GM19397 (cell line): ENCODE measurements around the gene APBA2.

Experiments
- ATAC-seq: cut with Tn5 transposase; IDR thresholded peaks from one replicate; pipeline ENCODE4 v1.9.1; 2021; ENCODE audit warnings: mild to moderate bottlenecking, moderate library complexity; ENCODE audit not compliant: unreplicated experiment

Gene APBA2

DNA sequence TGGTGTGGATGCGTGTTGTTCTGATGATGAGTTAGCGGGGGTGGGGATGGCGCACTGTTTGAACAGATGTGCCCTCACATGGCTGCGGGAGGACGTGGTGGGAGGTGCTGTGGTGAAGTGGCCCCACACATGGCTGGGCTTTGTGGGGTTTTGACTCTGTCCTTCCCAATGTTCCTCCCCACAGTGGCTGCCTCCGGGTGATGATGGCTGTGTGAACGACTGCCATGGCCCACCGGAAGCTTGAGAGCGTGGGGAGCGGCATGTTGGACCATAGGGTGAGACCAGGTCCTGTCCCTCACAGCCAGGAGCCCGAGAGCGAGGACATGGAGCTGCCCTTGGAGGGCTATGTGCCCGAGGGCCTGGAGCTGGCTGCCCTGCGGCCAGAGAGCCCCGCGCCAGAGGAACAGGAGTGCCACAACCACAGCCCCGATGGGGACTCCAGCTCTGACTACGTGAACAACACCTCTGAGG lies 167.9 kb downstream of the APBA2 start:
- ATAC-seq, result no peak

DNA sequence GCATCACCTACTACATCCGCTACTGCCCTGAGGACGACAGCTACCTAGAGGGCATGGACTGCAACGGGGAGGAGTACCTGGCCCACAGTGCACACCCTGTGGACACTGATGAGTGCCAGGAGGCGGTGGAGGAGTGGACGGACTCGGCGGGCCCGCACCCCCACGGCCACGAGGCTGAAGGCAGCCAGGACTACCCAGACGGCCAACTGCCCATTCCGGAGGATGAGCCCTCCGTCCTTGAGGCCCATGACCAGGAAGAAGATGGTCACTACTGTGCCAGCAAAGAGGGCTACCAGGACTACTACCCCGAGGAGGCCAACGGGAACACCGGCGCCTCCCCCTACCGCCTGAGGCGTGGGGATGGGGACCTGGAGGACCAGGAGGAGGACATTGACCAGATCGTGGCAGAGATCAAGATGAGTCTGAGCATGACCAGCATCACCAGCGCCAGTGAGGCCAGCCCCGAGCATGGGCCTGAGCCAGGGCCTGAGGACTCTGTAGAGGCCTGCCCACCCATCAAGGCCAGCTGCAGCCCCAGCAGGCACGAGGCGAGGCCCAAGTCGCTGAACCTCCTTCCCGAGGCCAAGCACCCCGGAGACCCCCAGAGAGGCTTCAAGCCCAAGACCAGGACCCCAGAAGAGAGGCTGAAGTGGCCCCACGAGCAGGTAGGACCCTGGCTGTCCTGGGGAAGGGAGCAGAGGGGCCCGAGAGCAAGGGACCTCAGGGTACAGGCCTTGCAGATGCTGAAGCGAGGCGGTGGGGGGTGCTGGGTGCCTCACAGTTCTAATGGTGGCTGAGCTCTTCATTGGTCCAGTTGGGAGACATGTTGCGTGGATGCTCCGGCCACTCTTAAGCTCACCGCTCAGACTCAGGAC lies 168.6 kb downstream of the APBA2 start:
- no peak for ATAC-seq

DNA sequence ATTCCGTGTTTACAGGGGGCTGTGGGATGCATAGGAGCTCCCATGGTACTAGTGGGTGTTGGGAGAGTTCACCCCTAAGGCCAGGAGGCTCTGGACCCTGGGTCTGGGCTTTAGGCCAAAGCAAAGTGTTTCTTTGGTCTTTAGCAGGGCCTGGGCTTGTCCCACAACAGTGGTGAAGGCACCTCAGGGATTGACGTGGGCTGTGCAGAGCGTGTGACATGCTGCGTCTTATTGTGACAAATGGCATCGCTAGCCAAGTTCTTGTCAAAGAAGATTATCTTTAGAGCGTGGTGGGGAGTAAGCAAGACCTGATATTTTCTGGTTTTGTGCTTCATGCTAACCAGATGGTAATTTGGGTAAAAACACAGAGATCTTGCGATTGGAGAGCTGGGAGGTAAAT lies 170.1 kb downstream of the APBA2 start:
- ATAC-seq, result no peak

DNA sequence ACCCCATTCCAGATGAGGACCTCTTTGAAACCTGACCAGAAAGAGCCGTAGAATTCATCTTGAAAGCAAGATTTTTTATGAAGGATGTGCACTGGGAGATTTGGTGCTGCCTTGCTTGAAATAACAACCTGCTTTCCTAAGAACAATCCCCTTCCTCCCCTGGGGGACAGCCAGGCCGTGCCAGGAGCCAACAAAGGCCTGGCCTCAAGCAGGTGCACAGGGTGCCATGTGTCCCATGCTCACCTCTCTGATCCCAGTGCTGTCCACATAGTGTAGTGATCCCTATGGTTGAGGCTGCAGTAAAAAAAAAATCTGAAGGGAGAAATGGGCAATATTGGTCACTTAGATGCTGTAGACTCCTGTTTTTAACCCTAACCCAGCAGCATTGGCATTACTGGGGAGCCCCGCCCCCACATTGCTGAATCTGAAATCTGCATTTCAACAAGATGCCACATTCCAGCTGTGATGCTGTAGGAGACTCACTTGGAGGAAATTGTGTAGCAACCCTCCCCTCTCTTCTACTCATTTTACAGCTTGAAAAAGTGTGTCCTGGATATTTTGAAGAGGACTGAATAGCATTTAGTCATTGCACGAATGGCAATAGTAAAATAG lies 171.2 kb downstream of the APBA2 start:
- no peak for ATAC-seq

- ATAC-seq, result no peak
These were observed 172.1 kb downstream of the APBA2 start for GRCh38 chr15:29057856-29058255.

GRCh38 chr15:29058903-29059539 lies 173.2 kb downstream of the APBA2 start:
- no peak for ATAC-seq

- ATAC-seq, result no peak
These were observed 174.3 kb downstream of the APBA2 start for GRCh38 chr15:29059871-29060640.

DNA sequence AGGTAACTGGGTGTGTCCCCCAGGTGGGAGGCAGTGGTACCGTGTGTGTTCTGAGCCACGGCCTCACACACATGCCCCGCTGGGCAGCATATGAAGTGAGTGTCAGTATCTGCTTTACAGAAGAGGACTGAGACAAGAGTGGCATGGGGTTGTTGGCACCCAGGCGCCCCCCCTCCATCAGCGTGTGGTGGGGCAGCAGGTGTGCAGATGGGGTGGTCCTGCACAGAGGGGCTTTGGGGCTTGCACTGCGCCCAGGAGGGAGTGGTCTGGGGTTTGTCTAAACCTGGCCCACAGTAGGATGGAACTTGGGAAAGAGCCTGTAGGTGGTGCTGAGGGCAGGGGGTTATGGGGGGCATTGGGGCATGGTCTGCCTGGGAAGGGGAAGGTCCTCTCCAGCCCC lies 176.0 kb downstream of the APBA2 start:
- no peak for ATAC-seq

DNA sequence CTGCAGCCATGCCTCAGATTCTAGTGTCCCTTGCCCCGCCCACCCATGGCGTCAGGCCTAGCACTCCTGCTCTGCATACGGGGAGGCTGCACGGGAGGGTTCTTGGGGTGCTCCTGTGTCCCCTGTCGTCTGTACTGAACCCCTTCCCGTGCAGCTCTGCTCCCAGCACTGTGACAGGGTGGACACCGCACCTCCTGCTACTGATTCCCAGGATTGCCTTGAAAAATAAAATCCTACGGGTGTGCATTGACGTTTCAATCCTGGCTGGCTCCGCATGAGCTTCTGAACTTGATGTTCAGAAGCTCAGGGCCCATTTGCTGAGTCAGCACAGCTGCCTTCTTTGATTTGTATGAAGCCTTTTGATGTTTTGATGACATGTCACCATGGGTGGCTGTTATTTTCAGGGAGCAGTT lies 176.4 kb downstream of the APBA2 start:
- no peak for ATAC-seq

DNA sequence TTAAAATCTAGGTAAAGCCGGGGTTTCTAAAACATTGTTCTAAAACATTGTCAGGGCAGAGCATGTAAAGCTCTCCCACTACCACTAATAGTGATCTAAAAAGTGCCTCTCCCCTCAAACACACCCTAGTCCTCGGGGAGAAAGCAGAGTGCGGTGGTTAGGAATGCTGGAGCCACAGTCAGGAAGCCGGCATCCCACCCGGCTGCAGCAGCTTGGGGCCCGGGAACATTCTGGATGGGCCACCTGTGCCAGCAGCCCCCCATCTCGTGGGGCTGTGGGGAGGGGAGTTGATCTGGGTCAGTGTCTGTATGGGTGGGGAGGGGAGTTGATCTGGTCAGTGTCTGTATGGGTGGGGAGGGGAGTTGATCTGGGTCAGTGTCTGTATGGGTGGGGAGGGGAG lies 176.9 kb downstream of the APBA2 start:
- ATAC-seq, result no peak

- ATAC-seq, result no peak
These were observed 177.9 kb downstream of the APBA2 start for GRCh38 chr15:29063646-29064045.

DNA sequence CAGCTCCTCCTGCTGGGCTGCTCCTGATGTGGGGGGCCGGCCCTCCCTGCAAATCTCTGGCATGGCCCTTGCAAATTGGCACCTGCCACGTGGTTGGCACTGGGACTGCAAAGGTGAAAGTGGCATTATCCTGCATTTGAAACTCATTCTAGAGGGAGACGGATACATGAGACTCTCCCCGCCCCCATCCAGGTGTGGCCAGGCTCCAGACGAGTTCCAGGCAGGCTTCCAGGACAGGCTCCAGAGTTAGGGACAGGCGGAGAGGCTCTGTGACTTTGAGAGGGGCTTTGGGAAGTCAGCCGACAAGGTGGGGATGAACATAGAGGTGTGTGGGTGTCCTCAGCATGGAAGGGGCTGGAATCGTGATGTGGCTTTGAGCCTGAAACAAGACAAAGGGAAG lies 178.5 kb downstream of the APBA2 start:
- ATAC-seq, result no peak

DNA sequence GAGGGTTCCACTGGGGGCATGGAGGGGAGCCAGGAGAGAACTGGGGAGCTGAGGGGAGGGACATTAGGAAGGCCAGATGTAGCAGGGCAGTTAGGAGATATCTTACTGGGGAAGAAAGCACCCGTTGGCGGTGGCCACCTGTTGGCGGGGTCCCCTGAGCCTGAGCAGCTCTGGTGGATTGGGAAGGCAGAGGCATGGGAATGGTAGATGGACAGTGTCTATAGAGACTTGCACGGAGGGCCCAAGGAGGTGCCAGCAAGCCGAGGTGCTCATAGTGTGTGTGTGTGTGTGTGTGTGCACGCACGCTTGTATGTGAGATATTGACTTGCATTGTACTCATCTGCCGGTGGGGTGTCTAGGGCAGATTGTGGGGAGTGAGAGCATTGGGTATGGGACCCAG lies 179.0 kb downstream of the APBA2 start:
- ATAC-seq, result no peak

GRCh38 chr15:29065571-29065970 lies 179.8 kb downstream of the APBA2 start:
- ATAC-seq, result no peak

- ATAC-seq, result no peak
These were observed 180.5 kb downstream of the APBA2 start for GRCh38 chr15:29066310-29066709.

GRCh38 chr15:29066838-29067237 lies 181.1 kb downstream of the APBA2 start:
- ATAC-seq, result no peak

DNA sequence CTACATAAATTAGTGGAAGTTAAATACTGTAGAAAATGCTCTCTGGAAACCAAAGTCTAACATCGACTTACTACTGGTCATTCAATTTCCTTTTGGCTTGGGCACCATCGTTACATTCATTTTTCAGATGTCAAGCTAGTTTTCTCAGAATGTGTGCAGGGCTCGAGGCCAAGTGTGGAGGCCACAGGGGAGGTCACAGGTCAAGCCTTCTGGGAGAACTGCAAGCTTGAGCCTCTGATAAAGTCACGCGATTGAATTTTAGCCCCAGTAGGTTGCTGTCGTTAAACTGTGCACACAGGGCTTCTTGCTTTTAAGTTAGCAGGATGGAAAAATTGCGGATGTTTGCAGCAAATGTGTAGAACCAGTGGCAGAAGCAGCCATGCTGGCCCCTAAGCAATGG lies 182.2 kb downstream of the APBA2 start:
- ATAC-seq, result no peak

DNA sequence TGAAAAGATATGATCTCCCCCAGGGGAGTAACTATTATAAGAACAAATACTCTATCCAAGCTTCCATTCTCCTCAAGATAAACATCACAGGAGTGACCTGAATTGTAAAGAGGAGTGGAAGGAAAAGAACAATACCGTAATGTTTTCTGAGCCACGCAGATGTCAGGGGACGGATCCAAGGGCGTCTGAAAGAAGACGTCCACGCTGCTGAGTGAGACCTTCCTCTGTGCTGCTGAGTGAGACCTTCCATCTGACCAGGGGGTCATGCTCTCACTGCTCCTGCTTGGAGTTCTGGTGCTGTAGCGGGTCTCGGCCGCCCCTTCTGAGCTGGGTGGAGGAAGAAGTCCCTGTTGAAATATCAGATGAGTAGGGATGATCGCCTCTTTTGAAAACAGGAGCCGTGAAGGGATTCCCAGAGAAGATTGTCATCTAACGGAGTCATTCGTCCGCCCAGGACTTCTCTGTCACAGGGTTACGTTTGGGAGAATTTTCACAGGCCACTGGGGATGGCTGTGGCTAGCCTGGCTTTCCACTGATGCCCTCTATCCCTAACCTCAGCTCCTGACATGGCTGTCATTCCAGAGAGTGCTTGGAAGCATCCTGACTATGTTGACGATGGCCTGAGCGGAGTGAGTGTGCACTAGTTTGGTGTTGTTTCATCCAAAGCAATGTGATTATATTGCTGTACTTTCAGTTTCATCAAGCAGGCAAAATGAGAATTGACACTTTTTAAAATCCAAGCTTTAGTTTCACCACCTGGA lies 184.9 kb downstream of the APBA2 start:
- ATAC-seq, result no peak

- no peak for ATAC-seq
These were observed 185.6 kb downstream of the APBA2 start for GRCh38 chr15:29071232-29071881.

DNA sequence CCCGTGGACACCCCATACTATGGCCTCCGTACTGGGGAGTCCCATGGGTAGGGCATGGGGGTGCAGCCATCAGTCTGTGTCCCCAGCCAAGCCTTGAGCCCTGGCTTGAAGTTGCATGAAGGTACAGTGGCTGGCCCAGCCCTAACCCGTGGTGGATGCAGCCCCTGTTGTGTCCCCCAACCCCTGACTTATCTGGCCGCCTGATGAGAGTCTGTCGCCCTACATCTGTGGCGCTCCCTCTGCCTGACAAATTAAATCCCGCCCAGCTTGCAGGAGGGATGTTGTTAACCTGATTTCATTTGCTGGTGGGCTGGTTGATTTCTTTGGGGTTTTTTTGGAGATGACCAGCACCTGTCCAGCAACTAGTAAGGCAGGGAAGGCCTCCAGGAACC lies 186.1 kb downstream of the APBA2 start:
- no peak for ATAC-seq
